ENCODE data around the gene DUXB. TPM values are rescaled to one million over a fixed set of nuclear protein-coding genes. Genes with fewer than 3 reads are reported as not detected.

Gene DUXB
- total RNA-seq, 3 donors from 2014 or later (not counting 1 experiment from before 2014, with no cell fraction given): not detected

DNA sequence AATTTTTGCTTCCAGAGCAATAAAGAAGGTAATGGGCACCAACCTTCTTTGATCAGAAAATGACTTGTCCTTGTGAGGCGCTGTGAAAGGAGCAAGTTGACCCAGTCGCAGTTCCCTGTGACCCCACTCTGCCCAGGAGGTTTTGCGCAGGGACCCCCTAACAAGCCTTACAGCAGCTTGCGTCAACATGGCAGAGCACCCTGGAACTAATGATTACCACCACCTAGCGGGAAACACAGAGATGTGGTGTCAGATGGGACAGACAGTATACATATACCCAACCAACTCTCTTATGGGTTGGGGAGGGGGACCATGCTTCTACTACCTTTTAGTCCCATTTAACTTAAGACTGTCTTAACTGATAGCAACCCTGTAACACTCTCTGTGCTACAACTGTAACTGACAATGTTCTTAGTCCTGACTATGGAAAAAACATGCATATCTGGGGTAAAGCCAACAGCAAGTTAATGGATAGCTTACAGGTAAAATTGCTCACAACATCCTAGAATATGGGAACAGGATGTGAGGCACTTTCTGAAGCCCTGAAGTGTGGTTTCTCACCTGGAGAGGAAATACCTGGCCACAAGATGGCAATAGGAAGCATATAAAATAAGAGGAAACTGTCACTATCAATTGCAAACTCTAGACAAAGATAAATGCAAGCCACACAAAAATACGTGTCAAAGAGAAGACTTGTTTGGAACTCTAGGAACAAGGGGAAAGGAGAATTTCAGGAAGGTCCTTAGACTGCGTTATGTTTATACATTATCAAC lies 56.8 kb downstream of the DUXB start:
- DNase-seq (peak in 1 of 2 donors; percentile 76), ATAC-seq (no peak)
- intact Hi-C loops (cut with micrococcal nuclease): no loop called here
- 91% methylated on average over 5 of the region's 7 CpGs for WGBS (ENCODE audit: insufficient coverage)
- H3K27me3 ChIP-seq (ENCODE audit: control insufficient read depth, insufficient read depth, low read length): no peaks in the 10 kb centered on the region
- H3K4me1 ChIP-seq (ENCODE audit: control insufficient read depth, insufficient read depth, low read length): peaks cover 28% of the 10 kb centered on the region
- no peaks in the 10 kb centered on the region for H3K9me3 ChIP-seq (ENCODE audit: control insufficient read depth, insufficient read depth, low read length)
- H3K36me3 ChIP-seq (ENCODE audit: control insufficient read depth, insufficient read depth, low read length): peaks cover 40% of the 10 kb centered on the region
- Mint-ChIP-seq H3K36me3 (peaks cover 7% of the 10 kb centered on the region), H3K27ac (peak overlapping the region; percentile 67 to 74), H3K4me1 (peaks cover 35 to 36% of the 10 kb centered on the region in 2 donors), H3K27me3 (ENCODE audit: low read depth in 2 of 2) (no peaks in the 10 kb centered on the region), H3K9me3 (no peaks in the 10 kb centered on the region), H3K4me3 (peak overlapping the region; percentile 71)
- H3K4me3 ChIP-seq (ENCODE audit: low read length): no peak overlapping the region
- no peak for TF ChIP-seq CTCF (IDR thresholded peaks at IDR 0.05)
- H3K27ac ChIP-seq (ENCODE audit: low read length): no peak overlapping the region

Other genes starting within 250 kb of the DUXB start
- 10 to 100 TPM; 51.5 to 61.0 (median 53.9) TPM for gene TMEM170A, start 236.8 kb downstream of the DUXB start, total RNA-seq
- not detected for gene CHST6, start 206.0 kb downstream of the DUXB start, total RNA-seq
- gene CHST5, start 165.4 kb downstream of the DUXB start, total RNA-seq: not detected
- gene TMEM231, start 145.2 kb downstream of the DUXB start, total RNA-seq: 1 to 10 TPM; 2.1 to 2.7 (median 2.4) TPM
- 10 to 100 TPM; 66.2 to 74.0 (median 71.3) TPM for gene GABARAPL2, start 135.1 kb downstream of the DUXB start, total RNA-seq
- gene ADAT1, start 78.2 kb downstream of the DUXB start, total RNA-seq: 10 to 100 TPM; 63.5 to 65.2 (median 64.8) TPM
- gene KARS1, start 53.8 kb downstream of the DUXB start, total RNA-seq: 100 to 1,000 TPM; 102 to 123 (median 114) TPM
- gene TERF2IP, start 53.7 kb downstream of the DUXB start, total RNA-seq: 100 to 1,000 TPM; 104 to 125 (median 116) TPM
- not detected for gene CPHXL2, start 24.5 kb downstream of the DUXB start, total RNA-seq
- not detected for gene CPHXL, start 25.0 kb upstream of the DUXB start, total RNA-seq

Data from natural killer cell (primary cell).